Esophagus squamous epithelium (tissue), 4 donors: ENCODE measurements around the gene TEX19.

Experiments used
- CTCF ChIP-seq, 6 experiments: fragments of 450-650 bp in 4 of 6; fragments of 200-600 bp in 2 of 6; sonication (generic) in 2 of 6; IDR thresholded peaks; one replicate each; pipeline ENCODE4 v1.5.1; 2016 to 2019; ENCODE audit warnings: antibody characterized with exemption in 6 of 6, mild to moderate bottlenecking in 4 of 6, moderate library complexity in 4 of 6
- POLR2A ChIP-seq, 4 donors: fragments of 450-650 bp; IDR thresholded peaks; one replicate each; pipeline ENCODE4 v1.6.1; 2017; ENCODE audit warnings: antibody characterized with exemption in 4 of 4, mild to moderate bottlenecking in 4 of 4, moderate library complexity in 3 of 4

- TF ChIP-seq POLR2A (IDR thresholded peaks at IDR 0.05) (no peak), CTCF (IDR thresholded peaks at IDR 0.05) (no peak)
These were observed 19.6 kb downstream of the TEX19 start for GRCh38 chr17:82378741-82379021.
